GM12872 (cell line): Measurements from ENCODE around the gene PZP.

ENCODE experiments used
- CTCF ChIP-seq: IDR thresholded peaks from 3 replicates; pipeline ENCODE4 v1.5.1; 2011; ENCODE audit warnings: low read depth, mild to moderate bottlenecking, low read length, moderate library complexity; ENCODE audit not compliant: insufficient read depth

PZP gene

GRCh38 chr12:9104087-9104486 is 104.1 kb downstream of the PZP start:
- TF ChIP-seq CTCF, result no peak

DNA sequence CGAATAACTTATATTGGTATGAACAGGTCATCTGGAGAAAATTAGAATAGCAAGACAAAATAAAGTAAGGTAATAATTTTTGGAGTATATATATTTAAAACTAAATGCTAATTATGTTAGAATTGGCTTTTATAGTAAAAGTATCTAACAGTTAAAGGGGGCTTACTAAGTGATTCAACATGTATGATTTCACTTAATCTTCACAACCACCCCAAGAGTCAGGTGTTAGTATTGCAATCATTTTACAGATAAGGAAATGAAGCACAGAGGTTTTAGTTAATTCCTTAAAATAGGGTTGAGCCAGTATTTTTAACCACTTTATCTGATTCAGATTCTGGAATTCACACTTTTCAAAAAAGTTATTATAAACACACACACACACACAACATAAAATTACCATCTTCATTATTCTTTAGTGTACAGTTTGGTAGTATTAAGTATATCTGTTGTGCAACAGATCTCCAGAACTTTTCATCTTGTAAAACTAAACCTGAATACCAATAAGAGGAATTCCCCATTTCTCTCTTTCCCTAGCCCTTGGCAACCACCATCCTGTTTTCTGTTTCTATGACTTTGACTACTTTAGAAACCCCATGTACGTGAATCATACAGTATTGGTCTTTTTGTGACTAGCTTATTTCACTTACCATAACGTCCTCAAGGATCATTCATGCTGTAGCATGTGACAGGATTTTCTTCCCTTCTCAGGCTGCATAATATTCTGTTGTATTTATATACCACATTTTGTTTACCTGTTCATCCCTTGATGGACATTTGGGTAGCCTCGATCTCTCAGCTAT is 104.9 kb downstream of the PZP start:
- TF ChIP-seq CTCF, result no peak

DNA sequence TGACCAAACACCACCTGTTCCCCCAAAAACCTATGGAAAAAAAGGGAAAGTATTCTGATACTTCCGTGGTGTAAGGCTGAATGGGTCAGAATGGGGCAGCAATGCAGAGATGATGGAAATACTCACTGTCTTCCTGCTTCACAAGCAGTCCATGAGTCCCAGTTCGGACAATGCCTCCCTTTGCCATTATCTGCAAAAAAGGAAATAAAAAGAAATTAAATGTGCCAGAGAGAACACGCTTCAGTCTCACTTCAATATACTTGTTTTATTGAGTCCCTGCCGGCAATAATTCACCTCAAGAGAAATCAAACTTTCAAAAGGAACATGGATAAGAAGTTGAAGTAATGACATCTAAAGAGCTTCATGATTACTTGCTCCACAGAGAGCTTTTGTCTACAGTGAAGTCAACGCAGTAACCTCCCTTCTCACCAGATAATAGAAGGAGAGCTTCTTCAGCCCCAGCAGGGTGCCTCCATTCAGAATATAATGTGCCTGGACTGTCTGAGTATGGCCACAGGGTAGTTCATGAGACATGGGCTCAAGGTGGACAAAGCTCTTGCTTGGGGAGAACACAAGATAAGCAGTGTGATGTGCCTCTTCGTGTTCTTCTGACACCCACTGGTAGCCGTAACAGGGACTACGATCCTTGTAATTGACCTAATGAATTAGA is 107.0 kb downstream of the PZP start:
- TF ChIP-seq CTCF, result no peak

DNA sequence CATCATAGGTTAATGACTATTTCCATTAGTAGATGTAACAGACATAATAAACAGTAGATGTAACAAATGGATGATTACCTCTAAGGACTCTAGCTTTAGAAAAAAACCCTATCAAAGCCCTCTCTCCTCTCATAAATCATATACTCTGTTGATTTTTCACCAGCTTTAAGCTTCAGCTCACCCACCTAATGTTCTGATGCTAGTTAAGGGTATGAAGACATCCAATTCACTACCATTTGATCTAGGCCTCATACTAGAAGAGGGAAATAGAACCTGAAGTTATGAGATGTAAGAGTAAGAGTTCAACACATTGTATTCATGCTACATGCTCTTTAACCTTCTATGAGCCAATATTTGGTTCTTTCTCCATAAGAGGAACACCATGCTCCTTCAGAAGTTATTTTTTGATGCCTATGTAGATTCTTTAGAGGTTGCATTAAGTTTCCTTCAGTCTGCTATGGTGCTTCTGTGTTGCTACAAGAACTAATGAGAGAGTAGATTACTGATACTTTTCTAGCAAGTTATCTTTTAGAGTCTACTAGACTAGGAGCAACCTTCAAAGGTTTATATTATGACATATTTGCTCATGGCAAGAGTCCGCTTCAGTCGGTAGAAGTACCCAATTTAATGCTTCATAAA is 108.5 kb downstream of the PZP start:
- TF ChIP-seq CTCF, result no peak
